Tibial artery (tissue), 4 donors: ENCODE measurements around the gene ATP6V0C.
"Not testable (repeated sequence)": the region's sequence is repeated elsewhere in the genome, so short reads cannot be mapped to it uniquely, and the experiment has no call there.

Experiments
- DNase-seq, 2 donors: peaks; one replicate each; pipeline ENCODE4 v3.0.0-alpha.2; 2019
- H3K27ac ChIP-seq, 2 donors: fragments of 200-600 bp; sonication (generic) in 1 of 2; 1 replicate in 1 of 2; 2 replicates in 1 of 2; pipeline ENCODE4 v1.5.1; 2018 to 2019; ENCODE audit warnings: mild to moderate bottlenecking in 1 of 2
- H3K27me3 ChIP-seq, 2 donors: fragments of 200-600 bp; sonication (generic) in 1 of 2; one replicate each; pipeline versions ENCODE4 v1.5.1 to v1.6.0; 2016 to 2019
- H3K36me3 ChIP-seq, 3 donors: fragments of 200-600 bp; sonication (generic) in 2 of 3; one replicate each; pipeline ENCODE4 v1.5.1; 2016 to 2019; ENCODE audit warnings: mild to moderate bottlenecking in 2 of 3
- H3K4me1 ChIP-seq, 4 donors: fragments of 200-600 bp; sonication (generic) in 2 of 4; 1 replicate in 3 of 4; 2 replicates in 1 of 4; pipeline ENCODE4 v1.5.1; 2016 to 2019
- H3K4me3 ChIP-seq, 2 donors: fragments of 200-600 bp; sonication (generic) in 1 of 2; 1 replicate in 1 of 2; 2 replicates in 1 of 2; pipeline ENCODE4 v1.5.1; 2018 to 2019; ENCODE audit warnings: mild to moderate bottlenecking in 2 of 2
- H3K9me3 ChIP-seq, 3 donors: fragments of 200-600 bp; sonication (generic) in 1 of 3; one replicate each; pipeline ENCODE4 v1.5.1; 2016 to 2019
- CTCF ChIP-seq, 2 experiments: fragments of 200-600 bp in 1 of 2; fragments of 450-650 bp in 1 of 2; IDR thresholded peaks; one replicate each; pipeline ENCODE4 v1.5.1; 2017 to 2019; ENCODE audit warnings: antibody characterized with exemption in 2 of 2, mild to moderate bottlenecking in 1 of 2, moderate library complexity in 1 of 2
- intact Hi-C: fragments of 100-400 bp; cut with DNase I; formaldehyde crosslinking; loops from one replicate; pipeline ENCODE4 v1.15.0; 2023; ENCODE audit warnings: low total_unique reads

Gene ATP6V0C

GRCh38 chr16:2531696-2532493 is 18.1 kb downstream of the ATP6V0C start:
- peak overlapping the region; percentile 72 to 84 for H3K4me3 ChIP-seq
- no peaks in the 10 kb centered on the region for H3K27me3 ChIP-seq
- H3K36me3 ChIP-seq: peaks cover 6 to 31% (median 19%) of the 10 kb centered on the region in 3 donors
- intact Hi-C loops: no loop called here
- no peaks in the 10 kb centered on the region for H3K9me3 ChIP-seq
- peak overlapping the region; percentile 98 to 99 for H3K27ac ChIP-seq
- no peak for TF ChIP-seq CTCF (IDR thresholded peaks at IDR 0.05)
- DNase-seq: peak; percentile 98 to 99
- peaks cover 0 to 18% (median 8%) of the 10 kb centered on the region in 4 donors for H3K4me1 ChIP-seq

GRCh38 chr16:2532494-2533141 is 18.9 kb downstream of the ATP6V0C start:
- TF ChIP-seq CTCF (IDR thresholded peaks at IDR 0.05): no peak
- Histone ChIP-seq H3K4me3 (peak overlapping the region; percentile 72 to 84), H3K9me3 (no peaks in the 10 kb centered on the region), H3K36me3 (peaks cover 6 to 23% (median 12%) of the 10 kb centered on the region in 3 donors), H3K27me3 (no peaks in the 10 kb centered on the region), H3K27ac (peak overlapping the region; percentile 98 to 99), H3K4me1 (peaks cover 0 to 22% (median 10%) of the 10 kb centered on the region in 4 donors)
- intact Hi-C loops: no loop called here
- DNase-seq: peak; percentile 67 to 87

GRCh38 chr16:2533142-2533755 is 19.5 kb downstream of the ATP6V0C start:
- intact Hi-C loops: not testable (repeated sequence)

GRCh38 chr16:2533912-2534311 is 20.2 kb downstream of the ATP6V0C start:
- Histone ChIP-seq H3K4me3 (no peak overlapping the region), H3K27ac (peak overlapping the region in 1 of 2 donors; percentile 99), H3K9me3 (no peaks in the 10 kb centered on the region), H3K4me1 (peaks cover 0 to 25% (median 14%) of the 10 kb centered on the region in 4 donors), H3K36me3 (peaks cover 0 to 10% (median 0%) of the 10 kb centered on the region in 3 donors), H3K27me3 (no peaks in the 10 kb centered on the region)
- TF ChIP-seq CTCF (IDR thresholded peaks at IDR 0.05): no peak
- intact Hi-C loops: no loop called here
- DNase-seq: no peak

More at GRCh38 chr16:2533142-2533755, 19.5 kb downstream of the ATP6V0C start:
- peaks cover 0 to 22% (median 10%) of the 10 kb centered on the region in 4 donors for H3K4me1 ChIP-seq
- peak overlapping the region; percentile 98 to 99 for H3K27ac ChIP-seq
- DNase-seq, H3K27me3 ChIP-seq, H3K9me3 ChIP-seq: not testable (repeated sequence)
- H3K36me3 ChIP-seq: peaks cover under 1 to 17% (median 6%) of the 10 kb centered on the region in 3 donors
- H3K4me3 ChIP-seq: peak overlapping the region; percentile 72 to 84

GRCh38 chr16:2534335-2534734 is 20.6 kb downstream of the ATP6V0C start:
- H3K36me3 ChIP-seq, H3K9me3 ChIP-seq, H3K27me3 ChIP-seq, H3K27ac ChIP-seq, H3K4me3 ChIP-seq, DNase-seq, intact Hi-C loops: not testable (repeated sequence)
- peaks cover 0 to 30% (median 18%) of the 10 kb centered on the region in 4 donors for H3K4me1 ChIP-seq

- Histone ChIP-seq H3K4me3 (no peak overlapping the region), H3K27me3 (no peaks in the 10 kb centered on the region), H3K9me3 (no peaks in the 10 kb centered on the region), H3K4me1 (peaks cover 0 to 43% (median 31%) of the 10 kb centered on the region in 4 donors), H3K27ac (peak overlapping the region in 1 of 2 donors; percentile 34), H3K36me3 (peaks cover 0 to 5% (median 0%) of the 10 kb centered on the region in 3 donors)
- intact Hi-C loops: no loop called here
- peak; percentile 66 to 79 for DNase-seq
- no peak for TF ChIP-seq CTCF (IDR thresholded peaks at IDR 0.05)
Measured at GRCh38 chr16:2535625-2536013, 21.9 kb downstream of the ATP6V0C start.
